Measurements from ENCODE around the gene TNFRSF25. TPM values are rescaled to one million over a fixed set of nuclear protein-coding genes. Genes with fewer than 3 reads are reported as not detected.

The TNFRSF25 gene
- total RNA-seq, 1 experiment from 2014 or later = 19.4 TPM

DNA sequence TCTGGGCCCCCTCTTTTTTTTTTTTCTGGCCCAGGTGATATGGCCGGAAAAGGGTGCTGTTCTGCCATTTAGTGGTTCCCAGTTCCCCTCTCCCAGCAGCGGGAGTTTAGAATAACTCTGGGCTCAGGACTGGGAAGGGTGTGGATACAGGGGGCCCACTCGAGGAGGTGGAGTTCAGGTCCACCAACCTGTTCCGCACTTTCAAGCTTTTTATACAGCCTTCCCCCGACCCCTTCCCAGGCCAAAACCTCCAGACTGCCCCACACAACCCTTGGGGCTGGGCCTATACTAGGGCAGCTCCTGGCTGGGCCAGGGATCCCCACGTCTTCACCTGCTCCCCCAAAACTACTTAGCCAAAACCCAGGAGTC, 25.1 kb upstream of the TNFRSF25 start:
- peak overlapping the region in 2 of 3 experiments; percentile 1 to 95; a peak in 3 of 7 replicates for H3K27ac Mint-ChIP-seq
- H3K79me2 ChIP-seq (ENCODE audit: insufficient read depth, low read length) = no peaks in the 10 kb centered on the region

More for the DNA sequence above, 25.1 kb upstream of the TNFRSF25 start:
- Histone ChIP-seq H3K14ac (ENCODE audit: insufficient read depth, low read length) (no peak overlapping the region), H2AK5ac (ENCODE audit: insufficient read length, low read length) (no peak overlapping the region), H3K79me1 (ENCODE audit: insufficient read depth, low read depth, low read length, poor library complexity, severe bottlenecking) (no peaks in the 10 kb centered on the region), H3K9me3 (ENCODE audit: control insufficient read depth, low read depth, low read length) (no peaks in the 10 kb centered on the region), H3K23me2 (ENCODE audit: insufficient read length, low read depth, low read length, poor library complexity, severe bottlenecking) (peaks cover 16% of the 10 kb centered on the region), H3K23ac (ENCODE audit: insufficient read length, low read depth, low read length) (no peak overlapping the region), H2BK12ac (ENCODE audit: insufficient read length, low read depth, low read length) (no peak overlapping the region), H3K27me3 (ENCODE audit: insufficient read depth, low read length) (no peaks in the 10 kb centered on the region), H4K91ac (ENCODE audit: insufficient read length, low read depth, low read length) (no peak overlapping the region), H4K8ac (replicated peaks; ENCODE audit: insufficient read length, low read depth, low read length) (no peak overlapping the region), H3K4ac (ENCODE audit: low read depth, low read length) (no peak overlapping the region), H2AFZ (ENCODE audit: low read length) (no peak overlapping the region), H3K9ac (ENCODE audit: extremely low read depth, insufficient read length, low read length) (no peak overlapping the region), H3K4me2 (ENCODE audit: insufficient read depth, insufficient read length, low read length) (peak overlapping the region; percentile 60), H2BK20ac (ENCODE audit: low read depth, low read length, poor library complexity, severe bottlenecking) (no peak overlapping the region), H3K56ac (ENCODE audit: insufficient read length, low read depth, low read length) (no peak overlapping the region), H3K27ac (ENCODE audit: insufficient read length, low read depth, low read length) (no peak overlapping the region), H3T11ph (ENCODE audit: low read length) (no peak overlapping the region), H4K5ac (ENCODE audit: insufficient read length, low read depth, low read length) (no peak overlapping the region), H4K20me1 (ENCODE audit: control insufficient read depth, insufficient read depth, insufficient read length) (no peaks in the 10 kb centered on the region), H2BK5ac (ENCODE audit: insufficient read length, low read length) (no peak overlapping the region), H2BK15ac (ENCODE audit: low read depth, low read length) (no peak overlapping the region), H3K4me1 (ENCODE audit: insufficient read depth, low read length) (peaks cover 4% of the 10 kb centered on the region; the same call in 1 of the 2 replicates), H2BK120ac (ENCODE audit: low read depth, low read length, poor library complexity, severe bottlenecking) (no peak overlapping the region), H3K18ac (ENCODE audit: insufficient read length, low read depth, low read length) (no peak overlapping the region)
- peaks cover 6% of the 10 kb centered on the region for H3K27me3 Mint-ChIP-seq (ENCODE audit: low read depth)
- WGBS (ENCODE audit: extremely low coverage, insufficient read length, low lambda C conversion rate) = no CpG with 5 or more reads among the region's 6 CpGs
- H3K4me1 Mint-ChIP-seq = peaks cover 24 to 27% of the 10 kb centered on the region in 2 experiments
- no peak for TF ChIP-seq CTCF (conservative IDR thresholded peaks at IDR 0.05)
- no peaks in the 10 kb centered on the region for H3K9me3 Mint-ChIP-seq
- H3K4me3 Mint-ChIP-seq = peak overlapping the region; percentile 76 to 83
- DNase-seq = no peak
- peaks cover 0 to 4% (median 0%) of the 10 kb centered on the region in 3 experiments; a peak in 1 of 7 replicates for H3K36me3 Mint-ChIP-seq (ENCODE audit: insufficient read depth in 1 of 3, low read depth in 3 of 3)

Measured in H9 (cell line).